Measurements from ENCODE around the gene GPR132.
"Not testable (repeated sequence)": the region's sequence is repeated elsewhere in the genome, so short reads cannot be mapped to it uniquely, and the experiment has no call there.

DNA sequence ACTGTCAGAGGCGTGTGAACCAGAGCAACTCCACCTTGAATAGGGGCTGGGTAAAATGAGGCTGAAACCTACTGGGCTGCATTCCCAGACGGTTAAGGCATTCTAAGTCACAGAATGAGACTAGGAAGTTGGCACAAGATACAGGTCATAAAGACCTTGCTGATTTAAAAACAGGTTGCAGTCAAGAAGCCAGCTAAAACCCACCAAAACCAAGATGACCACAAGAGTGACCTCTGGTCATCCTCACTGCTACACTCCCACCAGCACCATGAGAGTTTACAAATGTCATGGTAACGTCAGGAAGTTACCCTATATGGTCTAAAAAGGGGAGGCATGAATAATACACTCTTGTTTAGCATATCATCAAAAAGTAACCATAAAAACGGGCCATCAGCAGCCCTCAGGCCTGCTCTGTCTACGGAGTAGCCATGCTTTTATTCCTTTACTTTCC, 32.8 kb downstream of the GPR132 start:
- TF ChIP-seq, protein P1, sequence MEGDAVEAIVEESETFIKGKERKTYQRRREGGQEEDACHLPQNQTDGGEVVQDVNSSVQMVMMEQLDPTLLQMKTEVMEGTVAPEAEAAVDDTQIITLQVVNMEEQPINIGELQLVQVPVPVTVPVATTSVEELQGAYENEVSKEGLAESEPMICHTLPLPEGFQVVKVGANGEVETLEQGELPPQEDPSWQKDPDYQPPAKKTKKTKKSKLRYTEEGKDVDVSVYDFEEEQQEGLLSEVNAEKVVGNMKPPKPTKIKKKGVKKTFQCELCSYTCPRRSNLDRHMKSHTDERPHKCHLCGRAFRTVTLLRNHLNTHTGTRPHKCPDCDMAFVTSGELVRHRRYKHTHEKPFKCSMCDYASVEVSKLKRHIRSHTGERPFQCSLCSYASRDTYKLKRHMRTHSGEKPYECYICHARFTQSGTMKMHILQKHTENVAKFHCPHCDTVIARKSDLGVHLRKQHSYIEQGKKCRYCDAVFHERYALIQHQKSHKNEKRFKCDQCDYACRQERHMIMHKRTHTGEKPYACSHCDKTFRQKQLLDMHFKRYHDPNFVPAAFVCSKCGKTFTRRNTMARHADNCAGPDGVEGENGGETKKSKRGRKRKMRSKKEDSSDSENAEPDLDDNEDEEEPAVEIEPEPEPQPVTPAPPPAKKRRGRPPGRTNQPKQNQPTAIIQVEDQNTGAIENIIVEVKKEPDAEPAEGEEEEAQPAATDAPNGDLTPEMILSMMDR (IDR thresholded peaks at IDR 0.05), result not testable (repeated sequence)
- not testable (repeated sequence) for TF ChIP-seq POLR2A, POLR2AphosphoS5 (IDR thresholded peaks at IDR 0.05)

Data from breast epithelium (tissue), 3 donors.